CD1c-positive myeloid dendritic cell (primary cell): ENCODE results near the gene RPS27L.
"Not testable (repeated sequence)": the region's sequence is repeated elsewhere in the genome, so short reads cannot be mapped to it uniquely, and the experiment has no call there.

Source experiments
- DNase-seq: peaks from one replicate; pipeline ENCODE4 v3.0.0-alpha.2; 2016; ENCODE audit errors: extremely low spot score

The RPS27L gene

DNA sequence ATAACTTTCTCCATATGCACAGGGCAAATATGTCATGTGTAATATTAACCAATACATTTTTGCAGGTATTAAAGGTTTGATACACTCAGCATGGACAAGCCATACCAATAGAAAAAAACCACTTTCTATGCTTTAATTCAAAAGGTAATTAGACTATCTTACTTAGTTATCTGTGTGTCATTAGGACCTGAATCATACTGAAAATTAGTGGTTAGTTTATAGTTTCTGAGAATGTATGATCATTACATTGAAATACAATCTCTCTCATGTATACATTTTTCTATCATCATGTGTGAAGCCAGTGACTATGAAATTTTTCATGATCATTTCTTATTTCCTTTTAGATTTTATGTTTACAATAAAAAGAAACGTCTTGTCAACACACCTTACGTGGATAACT is 16.3 kb downstream of the RPS27L start:
- no peak for DNase-seq

DNA sequence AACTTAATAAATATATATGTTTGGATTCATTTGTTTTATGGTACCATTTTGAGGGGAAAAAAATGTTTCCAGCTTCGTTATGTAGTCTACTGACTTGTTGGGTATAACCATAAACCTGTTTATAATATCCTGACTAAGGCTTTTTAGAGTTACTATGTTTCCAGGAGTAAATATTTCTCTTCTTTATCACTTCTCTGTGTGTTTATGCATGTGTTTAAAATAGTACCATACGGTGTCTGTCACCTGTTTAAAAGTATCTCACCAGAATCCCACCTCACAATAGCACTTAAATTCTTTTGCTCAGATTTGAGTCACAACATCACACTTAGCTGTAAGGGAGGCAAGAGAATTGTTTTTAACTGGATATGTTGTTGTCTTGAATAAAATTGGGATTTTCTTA is 20.5 kb downstream of the RPS27L start:
- DNase-seq: no peak

GRCh38 chr15:63135804-63136203 is 21.5 kb downstream of the RPS27L start:
- DNase-seq: peak; percentile 91

- no peak for DNase-seq
These were observed 22.0 kb downstream of the RPS27L start for GRCh38 chr15:63135281-63135680.

GRCh38 chr15:63134245-63134985 is 22.9 kb downstream of the RPS27L start:
- DNase-seq: peak; percentile 40

DNA sequence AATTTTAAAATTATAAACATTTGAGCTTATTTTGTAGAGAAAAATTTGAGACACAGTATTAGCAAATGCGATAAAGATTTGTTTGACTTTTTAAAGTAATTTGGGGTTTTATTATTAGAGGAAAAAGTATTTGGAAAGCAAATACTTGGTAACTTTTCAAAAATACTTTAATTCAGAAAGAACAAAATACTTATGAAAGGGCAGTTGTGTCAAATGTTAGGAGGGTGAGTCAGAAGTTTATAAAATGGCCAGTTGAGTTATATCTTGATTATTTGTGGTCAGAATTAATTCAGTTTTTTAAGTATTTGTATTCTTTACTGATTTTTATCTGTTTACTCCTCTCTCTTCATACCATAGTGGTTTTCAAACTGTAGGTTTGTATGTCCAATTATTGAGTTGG is 23.5 kb downstream of the RPS27L start:
- DNase-seq: no peak

- DNase-seq: no peak
These were observed 30.6 kb downstream of the RPS27L start for GRCh38 chr15:63126726-63127125.

DNA sequence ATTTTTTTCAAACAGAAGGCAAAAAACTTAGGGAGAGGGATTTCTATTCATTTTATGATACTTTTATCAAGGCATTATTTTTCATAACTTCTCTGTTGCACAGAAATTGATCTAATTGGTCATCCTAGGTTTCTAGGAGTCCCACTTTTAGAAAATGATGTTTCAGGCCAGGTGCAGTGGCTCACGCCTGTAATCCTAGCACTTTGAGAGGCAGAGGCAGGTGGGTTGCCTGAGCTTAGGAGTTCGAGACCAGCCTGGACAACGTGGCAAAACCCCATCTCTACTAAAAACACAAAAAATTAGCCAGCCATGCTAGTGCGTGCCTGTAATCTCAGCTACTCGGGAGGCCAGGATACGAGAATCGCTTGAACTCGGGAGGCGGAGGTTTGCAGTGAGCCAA is 32.8 kb downstream of the RPS27L start:
- no peak for DNase-seq

DNA sequence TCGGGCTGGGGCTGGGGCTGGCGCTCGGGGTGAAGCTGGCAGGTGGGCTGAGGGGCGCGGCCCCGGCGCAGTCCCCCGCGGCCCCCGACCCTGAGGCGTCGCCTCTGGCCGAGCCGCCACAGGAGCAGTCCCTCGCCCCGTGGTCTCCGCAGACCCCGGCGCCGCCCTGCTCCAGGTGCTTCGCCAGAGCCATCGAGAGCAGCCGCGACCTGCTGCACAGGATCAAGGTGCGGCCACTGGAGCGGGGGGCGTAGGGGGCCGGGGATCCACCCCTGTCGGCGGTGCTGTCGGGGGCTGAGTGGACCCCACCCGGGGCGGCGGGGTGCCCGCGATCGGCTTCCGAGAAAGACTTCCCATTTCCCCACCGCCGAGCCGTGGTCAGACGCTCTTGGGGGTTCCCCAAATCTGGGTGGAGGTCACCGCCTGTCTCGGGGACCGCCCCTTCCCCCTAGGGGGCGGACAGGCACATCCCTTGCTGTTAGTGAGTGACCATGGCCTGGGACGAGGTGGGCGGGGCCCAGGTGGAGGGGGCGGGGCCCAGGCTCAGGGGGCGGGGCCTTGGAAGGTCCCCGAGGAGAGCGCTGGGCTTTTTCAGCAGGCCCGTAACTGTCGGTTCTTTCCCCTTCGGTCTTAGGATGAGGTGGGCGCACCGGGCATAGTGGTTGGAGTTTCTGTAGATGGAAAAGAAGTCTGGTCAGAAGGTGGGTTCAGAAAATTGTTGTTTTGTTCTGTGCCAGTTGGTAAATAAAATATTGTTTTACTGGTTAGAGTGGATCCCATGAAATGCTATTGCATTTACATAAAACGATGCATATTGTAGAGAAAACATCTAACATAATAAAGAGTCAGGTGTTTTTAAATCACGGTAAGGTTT is 35.0 kb downstream of the RPS27L start:
- peak; percentile 96 for DNase-seq

- DNase-seq: peak; percentile 92
These were observed 35.8 kb downstream of the RPS27L start, which contains the start of gene LACTB for GRCh38 chr15:63121382-63122001. Gene LACTB (plus strand): TSS chr15:63121861. CDS start chr15:63121872, 11 bp downstream.

GRCh38 chr15:63118854-63119253 is 38.4 kb downstream of the RPS27L start:
- DNase-seq: no peak

- no peak for DNase-seq
These were observed 42.8 kb downstream of the RPS27L start for GRCh38 chr15:63114465-63114864.

DNA sequence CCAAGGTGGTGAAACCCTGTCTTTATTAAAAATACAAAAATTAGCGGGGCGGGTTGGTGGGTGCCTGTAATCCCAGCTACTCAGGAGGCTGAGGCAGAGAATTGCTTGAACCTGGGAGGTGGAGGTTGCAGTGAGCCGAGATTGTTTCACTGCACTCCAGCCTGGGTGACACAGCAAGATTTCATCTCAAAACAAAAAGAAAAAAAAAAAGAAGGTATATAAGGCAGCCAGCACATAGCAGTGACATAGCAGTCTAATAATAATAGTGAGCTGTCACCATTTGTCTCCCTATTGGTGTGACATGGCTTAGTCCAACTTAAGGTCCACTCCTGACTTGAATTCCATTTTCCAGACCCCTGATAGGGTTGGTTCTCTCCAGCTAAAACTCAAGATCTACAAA is 44.4 kb downstream of the RPS27L start:
- DNase-seq: no peak

DNA sequence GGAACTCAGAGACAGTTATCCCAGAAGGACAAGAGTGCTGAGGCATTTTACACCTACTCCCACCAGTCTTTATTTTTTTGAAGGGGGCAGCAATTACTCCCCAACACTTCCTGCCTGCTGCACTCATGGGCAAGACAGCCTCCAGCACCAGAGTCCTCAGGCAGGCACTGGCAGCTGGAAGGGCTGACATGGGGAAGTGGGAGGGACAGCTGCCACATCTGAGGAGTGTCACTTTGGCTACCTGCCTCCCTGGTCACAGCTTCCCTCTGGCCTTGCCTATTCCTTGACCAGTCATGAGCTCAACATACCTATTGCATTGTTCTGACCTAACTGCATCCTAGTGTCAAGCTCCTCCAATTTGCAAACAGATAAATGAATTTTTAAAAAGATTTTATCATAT is 45.8 kb downstream of the RPS27L start:
- DNase-seq: no peak

GRCh38 chr15:63110428-63111026 is 46.8 kb downstream of the RPS27L start:
- DNase-seq: peak; percentile 11

- no peak for DNase-seq
These were observed 47.4 kb downstream of the RPS27L start for GRCh38 chr15:63109920-63110319.

DNA sequence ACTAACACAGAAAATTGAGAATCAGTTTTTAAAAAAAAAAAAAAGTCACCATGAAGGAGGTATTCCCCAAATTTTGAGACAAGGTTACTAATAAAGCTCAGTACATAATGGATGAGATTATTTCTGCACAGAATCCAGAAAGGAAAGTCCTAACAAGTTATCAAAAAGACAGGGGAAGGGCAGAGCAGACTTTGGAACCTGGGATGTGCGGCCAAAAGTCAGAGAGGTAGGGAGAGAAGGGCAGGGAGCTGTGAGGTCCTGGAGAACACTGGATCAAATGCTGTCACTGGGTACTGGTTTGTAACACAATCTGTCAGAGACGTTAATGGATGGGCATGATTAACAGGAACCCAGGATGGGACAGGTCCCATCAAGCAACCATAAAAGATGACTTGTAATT is 47.8 kb downstream of the RPS27L start:
- DNase-seq: no peak

DNA sequence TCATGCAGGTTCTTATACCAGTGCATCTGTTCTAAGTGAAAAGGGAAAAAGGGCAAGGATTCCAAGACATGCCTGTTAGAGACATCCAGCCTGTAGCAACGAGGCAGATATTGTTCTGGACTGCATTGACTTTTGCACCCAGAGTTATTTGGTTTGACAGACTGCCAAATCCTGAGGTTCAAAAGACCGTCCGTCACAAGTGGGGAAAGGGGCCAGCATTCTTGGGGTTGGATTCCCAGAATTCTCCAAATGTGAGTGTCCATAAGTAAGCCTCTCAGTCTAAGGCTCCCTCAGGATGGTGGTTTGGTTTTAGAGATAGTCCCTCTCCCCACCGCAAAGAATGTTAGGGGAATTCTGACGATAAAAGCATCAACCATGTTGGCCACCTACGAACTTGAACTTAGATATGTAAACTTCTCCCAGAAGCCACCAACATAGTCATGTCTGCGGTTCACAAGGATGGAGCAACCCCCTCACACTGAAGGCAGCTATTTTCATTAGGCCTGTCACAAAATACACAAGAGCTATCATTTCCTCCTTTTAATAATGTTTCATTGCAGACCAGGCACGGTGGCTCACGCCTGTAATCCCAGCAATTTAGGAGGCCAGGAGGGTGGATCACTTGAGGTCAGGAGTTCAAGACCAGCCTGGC is 49.3 kb downstream of the RPS27L start:
- DNase-seq: no peak

- not testable (repeated sequence) for DNase-seq
These were observed 51.9 kb downstream of the RPS27L start for GRCh38 chr15:63105354-63105753.

DNA sequence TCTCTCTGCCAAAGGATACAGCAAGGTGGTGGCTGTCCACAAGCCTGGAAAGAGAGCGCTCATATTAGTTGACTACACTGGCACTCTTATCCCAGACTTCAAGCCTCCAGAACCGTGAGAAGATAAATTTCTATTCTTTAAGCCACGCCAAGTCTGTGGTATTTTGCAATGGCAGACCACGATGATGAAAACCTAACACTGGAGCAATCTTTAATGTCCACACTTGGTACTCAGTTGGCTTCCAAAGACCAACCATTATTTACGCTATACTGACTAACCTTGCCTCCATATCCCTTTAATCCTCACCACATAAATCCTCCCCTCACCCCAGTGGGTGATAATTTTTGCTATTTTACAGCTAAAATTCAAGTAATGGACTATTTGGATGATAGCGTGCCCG is 52.5 kb downstream of the RPS27L start:
- no peak for DNase-seq

DNA sequence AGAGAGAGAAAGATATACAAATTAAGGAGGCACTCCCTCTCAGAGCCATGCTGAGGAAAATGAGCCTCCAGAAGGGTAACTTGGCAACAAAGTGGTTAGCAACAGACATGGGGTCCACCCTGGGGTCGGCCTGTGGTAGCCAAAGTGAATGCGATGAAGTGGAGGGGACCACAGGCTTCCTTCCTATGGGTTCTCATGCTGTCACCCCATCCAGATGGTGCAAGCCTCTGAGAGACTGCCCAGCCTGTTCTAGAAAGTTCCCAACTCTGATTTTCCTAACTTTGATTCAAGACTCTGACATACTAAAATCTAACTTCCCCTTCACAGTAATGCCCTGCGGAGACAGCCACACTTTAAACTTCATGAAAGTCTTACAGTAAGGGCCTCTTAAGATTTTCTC is 53.9 kb downstream of the RPS27L start:
- DNase-seq: no peak

DNA sequence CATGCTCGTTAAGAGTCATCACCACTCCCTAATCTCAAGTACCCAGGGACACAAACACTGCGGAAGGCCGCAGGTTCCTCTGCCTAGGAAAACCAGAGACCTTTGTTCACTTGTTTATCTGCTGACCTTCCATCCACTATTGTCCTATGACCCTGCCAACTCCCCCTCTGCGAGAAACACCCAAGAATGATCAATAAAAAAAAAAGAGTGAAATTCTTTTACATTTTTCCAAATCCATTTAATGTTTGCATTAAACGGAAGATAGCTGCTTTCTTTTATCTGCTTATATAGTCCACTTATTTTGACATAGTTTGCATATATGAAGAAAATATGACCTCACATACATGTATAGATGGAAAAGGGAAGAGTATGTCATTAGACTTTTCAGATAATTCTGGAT is 57.7 kb downstream of the RPS27L start:
- not testable (repeated sequence) for DNase-seq
